ENCODE results near the gene ODAD3. TPM values are rescaled to one million over a fixed set of nuclear protein-coding genes. Genes with fewer than 3 reads are reported as not detected.

ODAD3 gene
- total and polyA plus RNA-seq, 10 of the 15 experiments (the other 5 are each of a cell fraction or from before 2014, with no cell fraction given) = 0.11 to 0.39 (median 0.28) TPM; not detected in 7

DNA sequence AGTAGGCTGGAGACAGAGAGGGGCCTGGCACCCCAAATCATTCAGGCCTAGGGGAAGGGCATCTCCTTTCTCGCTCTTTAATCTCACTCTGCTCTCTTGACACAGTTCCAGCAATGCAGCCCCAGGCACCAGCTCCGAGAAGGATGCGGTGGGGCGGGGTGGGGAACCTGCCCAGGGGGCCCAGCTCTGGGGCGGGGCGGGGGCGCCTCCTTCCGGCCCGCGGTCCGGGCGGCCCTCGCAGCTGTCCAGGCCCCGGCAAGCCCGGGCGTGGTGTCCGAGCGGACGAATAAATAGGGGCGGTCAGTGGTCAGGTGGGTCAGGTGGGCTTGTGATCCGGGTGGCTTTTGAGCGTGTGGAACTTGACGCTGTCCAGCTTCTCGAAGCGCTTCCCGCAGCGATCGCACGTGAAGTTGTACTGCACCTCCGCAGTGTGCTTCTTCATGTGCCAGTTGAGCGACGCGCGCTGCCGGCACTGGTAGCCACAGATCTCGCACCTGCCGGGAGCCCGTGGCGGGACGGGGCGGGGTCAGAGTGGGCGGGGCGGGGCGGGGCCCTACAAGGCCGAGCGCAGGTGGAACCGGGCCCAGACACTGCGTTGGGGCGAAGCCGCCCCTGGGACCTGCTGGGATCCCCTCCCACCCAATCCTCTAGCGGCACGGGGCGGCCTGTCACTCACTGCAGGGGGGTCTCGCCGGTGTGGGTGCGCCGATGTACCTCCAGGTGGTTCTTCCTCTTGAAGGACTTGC is 48.6 kb upstream of the ODAD3 start:
- RAD21 ChIA-PET (ENCODE audit: unreplicated experiment) = interaction anchor here (1.1 to 2.2 kb wide), 8 partner anchors 13 to 197 kb away, joined by 3 to 43 read pairs (median 9); partner anchors contain the start of genes SWSAP1 and TSPAN16
- H2AFZ ChIP-seq (ENCODE audit: control insufficient read depth, low read depth, low read length) = no peak overlapping the region
- in situ Hi-C loops (cut with MboI) (no loop called here), intact Hi-C loops (cut with micrococcal nuclease; ENCODE audit: unreplicated experiment) (loop anchor here (2.0 kb wide), 2 partner anchors 103 to 191 kb away; no protein-coding TSS in a partner anchor)
- DNase-seq (ENCODE audit: low read depth, low spot score) (no peak), ATAC-seq (no peak), FAIRE-seq (no peak)
- peaks cover 8 to 10% of the 10 kb centered on the region in 2 experiments for H3K27me3 ChIP-seq (replicated peaks in 1 of 2; ENCODE audit: control insufficient read depth in 2 of 2, insufficient read depth in 2 of 2, low read length in 1 of 2)
- peaks cover 19% of the 10 kb centered on the region for H3K4me1 ChIP-seq (ENCODE audit: control insufficient read depth, insufficient read depth, low read length)
- SMC1A ChIA-PET (ENCODE audit: uncharacterized antibody, unreplicated experiment) = interaction anchor here (0.9 to 2.4 kb wide), 13 partner anchors 23 to 448 kb away, joined by 3 to 30 read pairs (median 5); partner anchors contain the start of genes CCDC159, SWSAP1, TMEM205 and TSPAN16
- CTCF ChIA-PET = interaction anchor here (0.6 to 3.3 kb wide), 22 partner anchors 13 to 541 kb away, joined by 3 to 76 read pairs (median 6); partner anchors contain the start of genes CCDC159, ODAD3, PRKCSH and SWSAP1
- H3K4me3 ChIP-seq = no peak overlapping the region
- peak overlapping the region; percentile 87 for H3K4me2 ChIP-seq (ENCODE audit: control insufficient read depth, insufficient read depth)
- WGBS (ENCODE audit: insufficient coverage, insufficient replicate concordance, low lambda C conversion rate, missing lambda C conversion rate) = 89% methylated on average over 37 of the region's 57 CpGs
- POLR2A ChIA-PET = interaction anchor here (0.8 to 1.8 kb wide), 5 partner anchors 31 to 108 kb away, joined by 3 to 12 read pairs (median 7); partner anchors contain the start of genes ECSIT and SWSAP1
- H3K9me3 ChIP-seq (replicated peaks; ENCODE audit: control insufficient read depth, insufficient read depth, low read length) = no peaks in the 10 kb centered on the region; the same call in 2 of the 3 replicates
- no TSS peak for BruUV-seq (replicated peaks)
- H3K9ac ChIP-seq (ENCODE audit: control insufficient read depth, insufficient read depth, low read length) = no peak overlapping the region
- H3K79me2 ChIP-seq (ENCODE audit: control insufficient read depth, insufficient read depth, low read length) = no peaks in the 10 kb centered on the region
- TF ChIP-seq EZH2 (IDR thresholded peaks at IDR 0.05; ENCODE audit: borderline replicate concordance, control insufficient read depth, low read depth, low read length) (no peak), ASH2L (IDR thresholded peaks at IDR 0.05; ENCODE audit: borderline replicate concordance, low read depth) (no peak), RBBP5 (conservative IDR thresholded peaks at IDR 0.05) (no peak), SRF (IDR thresholded peaks at IDR 0.05; ENCODE audit: low read depth in 2 of 2, low read length in 2 of 2) (no peak), CREM (IDR thresholded peaks at IDR 0.05; ENCODE audit: low read depth) (no peak), TAF1 (IDR thresholded peaks at IDR 0.05; ENCODE audit: borderline replicate concordance, low read depth, low read length) (no peak), RELA (IDR thresholded peaks at IDR 0.05; ENCODE audit: borderline replicate concordance, partially characterized antibody) (no peak), NFYB (IDR thresholded peaks at IDR 0.05; ENCODE audit: insufficient read depth, low read depth, low read length) (no peak)
- TF ChIP-seq, protein P1, sequence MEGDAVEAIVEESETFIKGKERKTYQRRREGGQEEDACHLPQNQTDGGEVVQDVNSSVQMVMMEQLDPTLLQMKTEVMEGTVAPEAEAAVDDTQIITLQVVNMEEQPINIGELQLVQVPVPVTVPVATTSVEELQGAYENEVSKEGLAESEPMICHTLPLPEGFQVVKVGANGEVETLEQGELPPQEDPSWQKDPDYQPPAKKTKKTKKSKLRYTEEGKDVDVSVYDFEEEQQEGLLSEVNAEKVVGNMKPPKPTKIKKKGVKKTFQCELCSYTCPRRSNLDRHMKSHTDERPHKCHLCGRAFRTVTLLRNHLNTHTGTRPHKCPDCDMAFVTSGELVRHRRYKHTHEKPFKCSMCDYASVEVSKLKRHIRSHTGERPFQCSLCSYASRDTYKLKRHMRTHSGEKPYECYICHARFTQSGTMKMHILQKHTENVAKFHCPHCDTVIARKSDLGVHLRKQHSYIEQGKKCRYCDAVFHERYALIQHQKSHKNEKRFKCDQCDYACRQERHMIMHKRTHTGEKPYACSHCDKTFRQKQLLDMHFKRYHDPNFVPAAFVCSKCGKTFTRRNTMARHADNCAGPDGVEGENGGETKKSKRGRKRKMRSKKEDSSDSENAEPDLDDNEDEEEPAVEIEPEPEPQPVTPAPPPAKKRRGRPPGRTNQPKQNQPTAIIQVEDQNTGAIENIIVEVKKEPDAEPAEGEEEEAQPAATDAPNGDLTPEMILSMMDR (IDR thresholded peaks at IDR 0.05 in 2 of 3, conservative IDR thresholded peaks at IDR 0.05 in 1 of 3; ENCODE audit: control insufficient read depth in 2 of 3, extremely low read depth in 1 of 3, insufficient read depth in 1 of 3, low read depth in 3 of 3, low read length in 3 of 3) = no peak
- TF ChIP-seq, protein P2, sequence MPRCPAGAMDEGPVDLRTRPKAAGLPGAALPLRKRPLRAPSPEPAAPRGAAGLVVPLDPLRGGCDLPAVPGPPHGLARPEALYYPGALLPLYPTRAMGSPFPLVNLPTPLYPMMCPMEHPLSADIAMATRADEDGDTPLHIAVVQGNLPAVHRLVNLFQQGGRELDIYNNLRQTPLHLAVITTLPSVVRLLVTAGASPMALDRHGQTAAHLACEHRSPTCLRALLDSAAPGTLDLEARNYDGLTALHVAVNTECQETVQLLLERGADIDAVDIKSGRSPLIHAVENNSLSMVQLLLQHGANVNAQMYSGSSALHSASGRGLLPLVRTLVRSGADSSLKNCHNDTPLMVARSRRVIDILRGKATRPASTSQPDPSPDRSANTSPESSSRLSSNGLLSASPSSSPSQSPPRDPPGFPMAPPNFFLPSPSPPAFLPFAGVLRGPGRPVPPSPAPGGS (IDR thresholded peaks at IDR 0.05; ENCODE audit: borderline replicate concordance, insufficient read depth, low read depth, low read length, poor library complexity, severe bottlenecking) = no peak
- H3K27ac ChIP-seq (ENCODE audit: control insufficient read depth, insufficient read depth) = no peak overlapping the region
- H4K20me1 ChIP-seq (ENCODE audit: control insufficient read depth, insufficient read depth) = no peaks in the 10 kb centered on the region
- no peaks in the 10 kb centered on the region for H3K36me3 ChIP-seq (ENCODE audit: control insufficient read depth in 2 of 2, insufficient read depth in 2 of 2, low read length in 1 of 2)

Data from GM12878 (cell line).